Smooth muscle cell (in vitro differentiated cells): ENCODE measurements around the gene ADARB2. TPM values are rescaled to one million over a fixed set of nuclear protein-coding genes. Genes with fewer than 3 reads are reported as not detected.

Experiments used
- DNase-seq: peaks from one replicate; lab custom pipeline; 2025; ENCODE audit not compliant: unreplicated experiment; lab: John Stamatoyannopoulos, UW
- H2AFZ ChIP-seq: fragments of 200-600 bp; sonication (generic); 2 replicates; pipeline ENCODE4 v1.6.0; 2016; ENCODE audit warnings: antibody characterized with exemption, low read depth, mild to moderate bottlenecking
- H3F3A ChIP-seq: fragments of 200-600 bp; sonication (generic); 2 replicates; pipeline ENCODE4 v1.6.0; 2017; ENCODE audit warnings: antibody characterized with exemption, low read depth
- H3K27ac ChIP-seq: fragments of 200-600 bp; sonication (generic); 2 replicates; pipeline ENCODE4 v1.5.1; 2016; ENCODE audit warnings: low read depth, mild to moderate bottlenecking
- H3K27me3 ChIP-seq: fragments of 200-600 bp; sonication (generic); 2 replicates; pipeline ENCODE4 v1.6.1; 2016; ENCODE audit warnings: low read depth, mild to moderate bottlenecking
- H3K36me3 ChIP-seq: fragments of 200-600 bp; sonication (generic); 2 replicates; pipeline ENCODE4 v1.5.1; 2016; ENCODE audit warnings: low read depth
- H3K4me1 ChIP-seq: fragments of 200-600 bp; sonication (generic); 2 replicates; pipeline ENCODE4 v1.5.1; 2016; ENCODE audit warnings: low read depth
- H3K4me2 ChIP-seq: fragments of 200-600 bp; sonication (generic); 2 replicates; pipeline ENCODE4 v1.6.0; 2016; ENCODE audit warnings: mild to moderate bottlenecking
- H3K4me3 ChIP-seq: fragments of 200-600 bp; sonication (generic); 2 replicates; pipeline ENCODE4 v1.5.1; 2016; ENCODE audit warnings: mild to moderate bottlenecking
- H3K79me2 ChIP-seq: fragments of 200-600 bp; sonication (generic); 2 replicates; pipeline ENCODE4 v1.6.0; 2016; ENCODE audit warnings: low read depth, mild to moderate bottlenecking
- H3K9ac ChIP-seq: fragments of 200-600 bp; sonication (generic); 2 replicates; pipeline ENCODE4 v1.6.0; 2016; ENCODE audit warnings: low read depth
- H3K9me3 ChIP-seq: fragments of 200-600 bp; sonication (generic); replicated peaks from 2 replicates; pipeline ENCODE4 v1.5.1; 2016; ENCODE audit warnings: low read depth
- H4K20me1 ChIP-seq: fragments of 200-600 bp; sonication (generic); 2 replicates; pipeline ENCODE4 v1.6.0; 2016; ENCODE audit warnings: low read depth
- CTCF ChIP-seq: fragments of 200-600 bp; sonication (generic); IDR thresholded peaks from 2 replicates; pipeline ENCODE4 v1.5.1; 2017; ENCODE audit warnings: borderline replicate concordance, mild to moderate bottlenecking, antibody characterized with exemption; ENCODE audit not compliant: insufficient read depth, poor library complexity, severe bottlenecking
- WGBS: methylation state at CpG from one replicate; pipeline ENCODE4 v1.1.7; 2016; ENCODE audit warnings: low lambda C conversion rate; 5-methylcytosine and 5-hydroxymethylcytosine counted together
- polyA plus RNA-seq: library from polyadenylated mRNA; unstranded; fragments of >200 nt; fragmentation: Nextera tagmentation; extraction: Ambion mirVana; gene quantifications from 2 replicates; pipeline ENCODE4 v1.2.1, GENCODE V29; 2016
- total RNA-seq: library from RNA; depleted of rRNA; stranded (reverse); fragments of >200 nt; gene quantifications from 2 replicates; pipeline ENCODE4 v1.2.3, GENCODE V29; 2014

ADARB2 gene
- total and polyA plus RNA-seq, 2 experiments from 2014 or later = 0.13 to 0.39 TPM

- no peak overlapping the region for H3K4me3 ChIP-seq
- no peak overlapping the region for H3K27ac ChIP-seq
- no peak for DNase-seq
- no peak overlapping the region for H3K9ac ChIP-seq
- no peaks in the 10 kb centered on the region for H3K79me2 ChIP-seq
- no peak for TF ChIP-seq CTCF
- H3K9me3 ChIP-seq = no peaks in the 10 kb centered on the region
- no peaks in the 10 kb centered on the region for H3F3A ChIP-seq
- H4K20me1 ChIP-seq = no peaks in the 10 kb centered on the region
- H3K27me3 ChIP-seq = no peaks in the 10 kb centered on the region
- WGBS = 26% methylated on average over 4 of the region's 4 CpGs
- no peak overlapping the region for H2AFZ ChIP-seq
- no peaks in the 10 kb centered on the region for H3K36me3 ChIP-seq
- no peak overlapping the region for H3K4me2 ChIP-seq
- no peaks in the 10 kb centered on the region for H3K4me1 ChIP-seq
Measured at GRCh38 chr10:1558906-1559305, 178.4 kb downstream of the ADARB2 start.

DNA sequence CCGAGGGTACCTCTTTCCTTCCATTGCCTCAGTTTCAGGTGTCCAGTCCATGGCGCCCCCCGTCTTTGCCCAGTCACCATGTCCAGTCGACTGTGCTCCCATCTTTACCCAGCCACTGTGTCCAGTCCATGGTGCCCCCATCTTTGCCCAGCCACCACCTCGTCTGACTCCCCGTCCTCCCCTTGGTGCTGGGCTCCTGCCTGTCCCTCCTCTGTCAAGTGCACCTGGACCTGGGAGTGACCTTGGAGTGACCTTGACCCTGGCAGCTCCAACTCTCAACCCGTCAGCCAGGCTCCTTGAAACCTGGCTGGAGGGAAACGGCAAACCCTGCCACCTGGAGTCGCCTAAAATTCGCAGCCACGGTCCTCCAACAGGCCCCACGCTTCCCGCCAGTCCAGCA is 180.2 kb downstream of the ADARB2 start:
- H3K9me3 ChIP-seq = no peaks in the 10 kb centered on the region
- H3K27ac ChIP-seq = no peak overlapping the region
- H3K27me3 ChIP-seq = no peaks in the 10 kb centered on the region
- no peak overlapping the region for H3K9ac ChIP-seq
- TF ChIP-seq CTCF = no peak
- no peaks in the 10 kb centered on the region for H3K4me1 ChIP-seq
- no peaks in the 10 kb centered on the region for H4K20me1 ChIP-seq
- no peak overlapping the region for H3K4me2 ChIP-seq
- WGBS = 87% methylated on average over 13 of the region's 13 CpGs
- no peak overlapping the region for H2AFZ ChIP-seq
- no peaks in the 10 kb centered on the region for H3F3A ChIP-seq
- no peak for DNase-seq
- H3K79me2 ChIP-seq = no peaks in the 10 kb centered on the region
- H3K4me3 ChIP-seq = no peak overlapping the region
- no peaks in the 10 kb centered on the region for H3K36me3 ChIP-seq

DNA sequence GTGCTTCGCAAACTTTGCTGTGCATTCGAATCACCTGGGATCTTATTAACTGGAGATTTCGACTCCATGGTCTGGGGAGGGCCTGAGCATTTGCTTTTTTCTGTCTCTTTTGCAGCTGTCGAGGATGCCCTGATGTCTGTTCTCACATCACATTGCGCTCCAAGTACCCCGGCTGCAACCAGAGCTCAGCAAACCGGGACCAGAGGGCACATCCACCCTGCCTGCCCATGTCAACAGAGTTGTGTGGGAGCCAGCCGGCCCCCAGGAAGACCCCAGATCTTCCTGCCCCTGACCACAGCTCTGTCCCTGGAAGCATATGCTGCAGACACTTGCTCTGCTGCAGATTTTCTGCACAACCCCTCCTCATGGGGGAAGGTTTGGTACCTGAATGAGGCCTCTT is 180.8 kb downstream of the ADARB2 start:
- Histone ChIP-seq H3K36me3 (no peaks in the 10 kb centered on the region), H3K4me3 (no peak overlapping the region), H3K79me2 (no peaks in the 10 kb centered on the region), H3F3A (no peaks in the 10 kb centered on the region), H3K9ac (no peak overlapping the region), H4K20me1 (no peaks in the 10 kb centered on the region), H3K4me1 (no peaks in the 10 kb centered on the region), H3K4me2 (no peak overlapping the region), H3K9me3 (no peaks in the 10 kb centered on the region), H3K27ac (no peak overlapping the region), H3K27me3 (no peaks in the 10 kb centered on the region), H2AFZ (no peak overlapping the region)
- no peak for TF ChIP-seq CTCF
- no peak for DNase-seq
- WGBS = 89% methylated on average over 8 of the region's 8 CpGs

GRCh38 chr10:1553951-1554350 is 183.4 kb downstream of the ADARB2 start:
- no peak for DNase-seq
- H3K36me3 ChIP-seq = no peaks in the 10 kb centered on the region
- no peaks in the 10 kb centered on the region for H3K27me3 ChIP-seq
- H4K20me1 ChIP-seq = no peaks in the 10 kb centered on the region
- H3K79me2 ChIP-seq = no peaks in the 10 kb centered on the region
- no peaks in the 10 kb centered on the region for H3K9me3 ChIP-seq
- H3K4me1 ChIP-seq = no peaks in the 10 kb centered on the region
- H3K4me3 ChIP-seq = no peak overlapping the region
- no peak overlapping the region for H3K27ac ChIP-seq
- no peak overlapping the region for H2AFZ ChIP-seq
- H3K9ac ChIP-seq = no peak overlapping the region
- no peak for TF ChIP-seq CTCF
- H3F3A ChIP-seq = no peaks in the 10 kb centered on the region
- no peak overlapping the region for H3K4me2 ChIP-seq
- 87% methylated on average over 7 of the region's 7 CpGs for WGBS
